HepG2 (cell line): Measurements from ENCODE around the gene LANCL2. TPM values are rescaled to one million over a fixed set of nuclear protein-coding genes. Genes with fewer than 3 reads are reported as not detected.

Experiments
- ATF4 ChIP-seq, 2 experiments: fragments of 450-650 bp in 1 of 2; sonication (generic) in 1 of 2; formaldehyde crosslinking; IDR thresholded peaks; 2 replicates each; pipeline versions ENCODE4 v1.5.0 to v1.8.0; 2020 to 2022; ENCODE audit warnings: mild to moderate bottlenecking in 1 of 2, missing genetic modification reagents in 1 of 2
- CSRNP1 ChIP-seq: sonication (generic); formaldehyde crosslinking; IDR thresholded peaks from 2 replicates; pipeline ENCODE4 v1.8.1; 2023; ENCODE audit warnings: mild to moderate bottlenecking, missing genetic modification reagents
- CSRNP2 ChIP-seq: sonication (generic); formaldehyde crosslinking; conservative IDR thresholded peaks from 2 replicates; pipeline ENCODE4 v1.8.0; 2022; ENCODE audit warnings: low read depth, missing genetic modification reagents
- DR1 ChIP-seq: sonication (generic); formaldehyde crosslinking; IDR thresholded peaks from 2 replicates; pipeline ENCODE4 v1.8.0; 2021; ENCODE audit warnings: mild to moderate bottlenecking, missing genetic modification reagents, inconsistent platforms
- ERF ChIP-seq: IDR thresholded peaks from 2 replicates; pipeline ENCODE4 v1.6.1; 2018; ENCODE audit warnings: missing biosample characterization, missing genetic modification reagents
- KAT8 ChIP-seq: IDR thresholded peaks from 2 replicates; pipeline ENCODE4 v1.6.1; 2016; ENCODE audit warnings: missing genetic modification reagents, missing compliant biosample characterization
- KLF12 ChIP-seq: sonication (generic); formaldehyde crosslinking; IDR thresholded peaks from 2 replicates; pipeline ENCODE4 v1.4.0; 2020; ENCODE audit warnings: missing genetic modification reagents, borderline replicate concordance
- LBX2 ChIP-seq: sonication (generic); formaldehyde crosslinking; IDR thresholded peaks from 2 replicates; pipeline ENCODE4 v1.5.0; 2020; ENCODE audit warnings: missing genetic modification reagents, mild to moderate bottlenecking, borderline replicate concordance
- MEF2D ChIP-seq: sonication (generic); formaldehyde crosslinking; IDR thresholded peaks from 2 replicates; pipeline ENCODE4 v1.5.1; 2020; ENCODE audit warnings: mild to moderate bottlenecking, missing genetic modification reagents
- MIER2 ChIP-seq: IDR thresholded peaks from 2 replicates; pipeline ENCODE4 v1.6.1; 2016; ENCODE audit warnings: missing biosample characterization, missing genetic modification reagents
- MTA1 ChIP-seq: sonication (generic); formaldehyde crosslinking; IDR thresholded peaks from 2 replicates; pipeline ENCODE4 v1.4.0; 2020; ENCODE audit warnings: missing genetic modification reagents, mild to moderate bottlenecking, borderline replicate concordance
- PCBP1 ChIP-seq: fragments of 200-400 bp; formaldehyde crosslinking; IDR thresholded peaks from 2 replicates; pipeline ENCODE4 v1.6.1; 2017; ENCODE audit warnings: mild to moderate bottlenecking, low read depth, low read length, borderline replicate concordance
- YEATS2 ChIP-seq: sonication (generic); formaldehyde crosslinking; IDR thresholded peaks from 2 replicates; pipeline ENCODE4 v1.4.0; 2020; ENCODE audit warnings: missing genetic modification reagents, borderline replicate concordance
- ZFP36L1 ChIP-seq: sonication (generic); formaldehyde crosslinking; IDR thresholded peaks from 2 replicates; pipeline ENCODE4 v1.8.0; 2022; ENCODE audit warnings: mild to moderate bottlenecking, missing genetic modification reagents, moderate library complexity
- ZFP36L2 ChIP-seq: sonication (generic); formaldehyde crosslinking; IDR thresholded peaks from 2 replicates; pipeline ENCODE4 v1.4.0; 2020; ENCODE audit warnings: missing genetic modification reagents
- ZFP82 ChIP-seq: sonication (generic); formaldehyde crosslinking; IDR thresholded peaks from 2 replicates; pipeline ENCODE4 v1.5.1; 2020; ENCODE audit warnings: mild to moderate bottlenecking, missing genetic modification reagents, borderline replicate concordance
- ZNF121 ChIP-seq: sonication (generic); formaldehyde crosslinking; IDR thresholded peaks from 2 replicates; pipeline ENCODE4 v1.5.0; 2020; ENCODE audit warnings: mild to moderate bottlenecking, missing genetic modification reagents
- ZNF24 ChIP-seq: fragments of 450-650 bp; IDR thresholded peaks from 2 replicates; pipeline ENCODE4 v1.6.1; 2017; ENCODE audit warnings: antibody characterized with exemption, mild to moderate bottlenecking
- ZNF333 ChIP-seq: sonication (generic); formaldehyde crosslinking; IDR thresholded peaks from 2 replicates; pipeline ENCODE4 v1.4.0; 2020; ENCODE audit warnings: mild to moderate bottlenecking, missing genetic modification reagents, borderline replicate concordance
- ZNF768 ChIP-seq: sonication (generic); formaldehyde crosslinking; IDR thresholded peaks from 2 replicates; pipeline ENCODE4 v1.4.0; 2020; ENCODE audit warnings: missing genetic modification reagents
- ZNF773 ChIP-seq: sonication (generic); formaldehyde crosslinking; IDR thresholded peaks from 2 replicates; pipeline ENCODE4 v1.4.0; 2020; ENCODE audit warnings: missing genetic modification reagents, borderline replicate concordance
- ZSCAN30 ChIP-seq: sonication (generic); formaldehyde crosslinking; IDR thresholded peaks from 2 replicates; pipeline ENCODE4 v1.5.0; 2020; ENCODE audit warnings: mild to moderate bottlenecking, missing genetic modification reagents
- polyA plus RNA-seq, 8 experiments: library from polyadenylated mRNA; depleted of rRNA in 3 of 8; stranded (reverse) in 7 of 8; unstranded in 1 of 8; fragments of >200 nt; fragmentation: Illumina TruSeq in 4 of 8; extraction: Trizol in 4 of 8; gene quantifications; 2 replicates each; pipeline versions ENCODE4 v1.2.1 to v1.2.3, GENCODE V29; 2011 to 2016; ENCODE audit warnings: low read depth in 4 of 8, missing spikeins in 1 of 8, mixed read lengths in 1 of 8; ENCODE audit not compliant: insufficient read depth in 1 of 8
- total RNA-seq, 5 experiments: library from RNA; depleted of rRNA; stranded (reverse); fragments of >200 nt; fragmentation: Illumina TruSeq; extraction: Trizol; gene quantifications; 2 replicates each; pipeline ENCODE4 v1.2.3, GENCODE V29; 2016; ENCODE audit warnings: low read depth in 1 of 5
- TF ChIP-seq, protein P1 (sequence below): sonication (generic); formaldehyde crosslinking; IDR thresholded peaks from 2 replicates; pipeline ENCODE4 v1.4.0; 2020; ENCODE audit warnings: mild to moderate bottlenecking, missing genetic modification reagents

LANCL2 gene
- total and polyA plus RNA-seq, 2 of the 13 experiments (the other 11 are each of a cell fraction or from before 2014, with no cell fraction given), result 10.0 to 13.8 TPM

DNA sequence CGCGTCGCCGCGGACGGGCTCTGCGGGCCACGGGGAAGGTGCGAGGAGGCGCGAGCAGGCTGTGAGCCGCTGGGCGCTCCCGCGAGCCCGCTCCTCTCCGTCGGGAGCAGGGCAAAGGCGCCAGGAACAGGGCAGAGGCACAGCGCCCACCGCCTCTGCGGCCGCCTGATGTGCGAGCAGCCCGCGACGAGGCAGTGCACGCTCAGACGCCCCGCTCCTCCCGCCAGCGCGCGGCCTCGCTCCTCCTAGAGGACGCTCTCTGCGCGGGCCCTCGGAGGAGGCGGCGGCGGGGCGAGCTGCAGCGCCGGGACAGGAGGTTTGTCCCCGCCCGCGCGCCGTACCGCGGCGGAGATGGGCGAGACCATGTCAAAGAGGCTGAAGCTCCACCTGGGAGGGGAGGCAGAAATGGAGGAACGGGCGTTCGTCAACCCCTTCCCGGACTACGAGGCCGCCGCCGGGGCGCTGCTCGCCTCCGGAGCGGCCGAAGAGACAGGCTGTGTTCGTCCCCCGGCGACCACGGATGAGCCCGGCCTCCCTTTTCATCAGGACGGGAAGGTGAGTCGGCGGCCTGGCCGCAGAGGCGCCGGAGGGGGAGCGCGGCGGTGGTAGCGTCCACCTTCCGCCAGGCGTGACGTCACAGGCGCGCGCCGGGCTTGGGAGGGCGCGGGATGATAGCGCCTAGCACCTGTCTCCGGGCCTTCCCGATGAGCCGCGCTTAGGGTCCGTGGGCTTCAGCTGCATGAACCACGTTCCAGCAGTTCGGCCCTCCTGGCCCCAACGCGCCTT, 731 bp downstream of the LANCL2 start (continued):
- TF ChIP-seq CSRNP1 (CRISPR knock-in tag), result no peak; the same call in 1 of the 2 replicates
- TF ChIP-seq KAT8 (CRISPR knock-in tag), result peak; percentile 97
- peak; percentile 71; the same call in 1 of the 2 replicates for TF ChIP-seq ZNF333
- peak; percentile 42; the same call in 1 of the 2 replicates for TF ChIP-seq PCBP1
- TF ChIP-seq MIER2 (CRISPR knock-in tag), result no peak
- TF ChIP-seq YEATS2, result peak; percentile 93
- peak; percentile 69; the same call in 1 of the 2 replicates for TF ChIP-seq ZNF768 (CRISPR knock-in tag)
- TF ChIP-seq MEF2D (CRISPR knock-in tag), result peak; percentile 68; the same call in 1 of the 2 replicates
- TF ChIP-seq, protein P1, sequence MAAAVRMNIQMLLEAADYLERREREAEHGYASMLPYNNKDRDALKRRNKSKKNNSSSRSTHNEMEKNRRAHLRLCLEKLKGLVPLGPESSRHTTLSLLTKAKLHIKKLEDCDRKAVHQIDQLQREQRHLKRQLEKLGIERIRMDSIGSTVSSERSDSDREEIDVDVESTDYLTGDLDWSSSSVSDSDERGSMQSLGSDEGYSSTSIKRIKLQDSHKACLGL, result peak; percentile 70; the same call in 1 of the 2 replicates
- peak; percentile 92 for TF ChIP-seq ZFP82 (CRISPR knock-in tag)
- TF ChIP-seq ZFP36L2, result 0 out of 2 replicates have a peak, but pooled peaks have one; percentile 61
- 0 out of 2 replicates have a peak, but pooled peaks have one; percentile 83 for TF ChIP-seq CSRNP2 (CRISPR knock-in tag)
- TF ChIP-seq ZFP36L1, result peak; percentile 69; the same call in 1 of the 2 replicates
- TF ChIP-seq ERF, result no peak
- no peak for TF ChIP-seq ZSCAN30 (CRISPR knock-in tag)
- TF ChIP-seq LBX2 (CRISPR knock-in tag), result no peak; the same call in 1 of the 2 replicates
- 0 out of 2 replicates have a peak, but pooled peaks have one; percentile 33 for TF ChIP-seq ZNF24
- TF ChIP-seq KLF12 (CRISPR knock-in tag), result peak; percentile 70; the same call in 1 of the 2 replicates
- peak; percentile 84; the same call in 1 of the 2 replicates for TF ChIP-seq MTA1 (CRISPR knock-in tag)
- peak; percentile 85; the same call in 1 of the 2 replicates for TF ChIP-seq DR1 (CRISPR knock-in tag)
- TF ChIP-seq ATF4 (CRISPR knock-in tag; IDR thresholded peaks at IDR 0.05), result peak in 1 of 2 experiments; percentile 57; a peak in 1 of 4 replicates
- peak; percentile 73 for TF ChIP-seq ZNF121
- peak; percentile 87; the same call in 1 of the 2 replicates for TF ChIP-seq ZNF773 (CRISPR knock-in tag)
